CD4-positive, alpha-beta T cell treated with Interleukin-21 for 1 hour (primary cell): ENCODE results near the gene NME4.
"Not testable (repeated sequence)": the region's sequence is repeated elsewhere in the genome, so short reads cannot be mapped to it uniquely, and the experiment has no call there.

Experiments
- DNase-seq: peaks from one replicate; pipeline ENCODE4 v3.0.0-alpha.2; 2020

Gene NME4

GRCh38 chr16:399340-400019 is 2.5 kb downstream of the NME4 start:
- no peak for DNase-seq

DNA sequence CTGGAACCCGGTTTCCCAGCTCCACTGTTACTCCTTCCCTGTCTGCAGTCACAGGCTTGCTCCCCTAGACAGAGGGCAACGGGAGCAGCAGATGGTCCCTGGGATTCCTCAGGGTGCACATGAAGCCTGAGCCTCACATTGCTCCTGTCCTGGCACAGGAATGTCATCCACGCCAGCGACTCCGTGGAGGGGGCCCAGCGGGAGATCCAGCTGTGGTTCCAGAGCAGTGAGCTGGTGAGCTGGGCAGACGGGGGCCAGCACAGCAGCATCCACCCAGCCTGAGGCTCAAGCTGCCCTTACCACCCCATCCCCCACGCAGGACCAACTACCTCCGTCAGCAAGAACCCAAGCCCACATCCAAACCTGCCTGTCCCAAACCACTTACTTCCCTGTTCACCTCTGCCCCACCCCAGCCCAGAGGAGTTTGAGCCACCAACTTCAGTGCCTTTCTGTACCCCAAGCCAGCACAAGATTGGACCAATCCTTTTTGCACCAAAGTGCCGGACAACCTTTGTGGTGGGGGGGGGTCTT is 3.1 kb downstream of the NME4 start:
- no peak for DNase-seq

DNA sequence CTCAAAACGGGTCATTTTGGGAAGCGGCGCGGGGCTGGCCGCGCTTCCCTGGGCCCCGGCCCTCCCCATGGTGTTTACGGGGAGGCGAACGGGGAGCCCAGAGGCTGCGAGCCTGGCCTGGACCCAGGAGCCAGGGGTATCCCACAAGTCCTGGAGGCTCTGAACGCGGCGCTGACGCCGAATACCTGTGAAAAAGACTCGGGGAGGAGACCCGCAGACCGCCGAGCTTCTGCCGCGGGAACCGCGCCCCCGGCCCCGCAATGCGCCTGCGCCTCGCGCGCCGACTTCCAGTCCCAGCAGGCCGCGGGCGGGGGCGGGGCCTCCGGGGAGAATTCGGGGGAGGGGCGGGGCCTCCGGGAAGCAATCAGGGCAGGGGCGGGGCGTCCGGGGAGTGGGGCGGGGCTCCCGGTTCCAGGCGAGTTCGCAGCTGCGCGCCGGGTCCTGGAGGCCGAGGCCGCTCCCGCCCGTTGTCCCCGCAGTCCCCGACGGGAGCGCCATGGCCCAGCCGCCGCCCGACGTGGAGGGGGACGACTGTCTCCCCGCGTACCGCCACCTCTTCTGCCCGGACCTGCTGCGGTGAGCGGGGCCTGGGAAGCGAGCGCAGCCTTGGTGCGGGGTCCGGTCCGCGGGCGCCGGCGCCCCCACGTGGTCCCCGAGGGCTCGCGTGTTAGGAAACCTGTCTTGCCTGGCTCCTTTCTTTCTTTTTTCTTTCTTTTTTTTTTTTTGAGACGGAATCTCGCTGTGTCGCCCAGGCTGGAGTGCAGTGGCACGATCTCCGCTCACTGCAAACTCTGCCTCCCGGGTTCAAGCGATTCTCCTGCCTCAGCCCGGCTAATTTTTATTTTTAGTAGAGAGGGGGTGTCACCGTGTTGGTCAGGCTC is 4.7 kb downstream of the NME4 start, which contains the start of gene DECR2:
Gene DECR2 (plus strand): TSS at position 418 of the 881 bp plus-strand sequence. CDS start 79 bp downstream, at position 497.
- DNase-seq: peak; percentile 96

DNA sequence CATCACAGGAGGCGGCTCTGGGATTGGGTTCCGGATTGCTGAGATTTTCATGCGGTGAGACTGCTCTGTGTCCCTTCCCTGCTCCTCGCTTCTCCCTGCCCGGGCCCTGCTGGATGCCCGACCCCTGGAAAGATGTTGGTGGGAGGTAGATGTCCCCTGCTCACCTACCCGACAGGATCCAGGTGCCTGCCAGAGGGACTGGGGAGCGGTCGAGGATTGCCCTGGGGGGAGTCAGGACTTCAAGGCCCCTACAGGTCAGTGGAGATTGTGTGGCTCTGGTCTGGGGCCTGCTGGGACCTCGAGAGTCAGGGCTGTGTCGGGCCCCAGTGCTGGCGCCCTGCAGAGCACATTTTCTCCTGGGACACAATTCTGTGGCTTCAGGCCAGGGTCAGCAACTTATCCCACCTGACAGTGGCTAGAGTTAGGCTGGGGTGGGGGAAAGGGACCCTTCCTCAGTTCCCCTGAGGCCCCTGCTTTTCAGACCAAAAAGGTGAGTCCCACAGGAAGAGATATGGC is 8.0 kb downstream of the NME4 start:
- no peak for DNase-seq

- no peak for DNase-seq
Measured at GRCh38 chr16:405548-406506, 8.8 kb downstream of the NME4 start.

GRCh38 chr16:407253-407652 is 10.3 kb downstream of the NME4 start:
- DNase-seq: no peak

DNA sequence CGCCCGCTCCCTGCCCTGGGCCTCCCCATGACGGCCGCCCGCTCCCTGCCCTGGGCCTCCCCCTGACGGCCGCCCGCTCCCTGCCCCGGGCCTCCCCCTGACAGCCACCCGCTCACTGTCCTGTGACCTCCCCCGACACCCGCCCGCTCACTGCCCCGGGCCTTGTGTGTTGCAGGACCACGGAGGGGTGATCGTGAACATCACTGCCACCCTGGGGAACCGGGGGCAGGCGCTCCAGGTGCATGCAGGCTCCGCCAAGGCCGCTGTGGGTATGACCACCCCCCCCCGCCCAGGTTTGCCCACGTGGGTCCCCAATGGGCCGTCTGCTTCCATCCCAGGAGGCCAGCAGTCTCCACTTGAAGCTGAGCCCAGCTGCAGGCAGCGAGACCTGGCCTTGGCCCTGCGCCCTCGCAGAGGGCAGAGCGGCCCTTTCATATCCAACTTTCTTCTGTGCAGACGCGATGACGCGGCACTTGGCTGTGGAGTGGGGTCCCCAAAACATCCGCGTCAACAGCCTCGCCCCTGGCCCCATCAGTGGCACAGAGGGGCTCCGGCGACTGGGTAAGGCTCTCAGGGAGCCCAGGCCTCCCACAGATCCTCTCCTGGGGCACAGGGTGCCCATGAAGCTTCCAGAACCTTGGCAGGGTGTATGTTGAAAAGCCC is 13.6 kb downstream of the NME4 start:
- DNase-seq: no peak

DNA sequence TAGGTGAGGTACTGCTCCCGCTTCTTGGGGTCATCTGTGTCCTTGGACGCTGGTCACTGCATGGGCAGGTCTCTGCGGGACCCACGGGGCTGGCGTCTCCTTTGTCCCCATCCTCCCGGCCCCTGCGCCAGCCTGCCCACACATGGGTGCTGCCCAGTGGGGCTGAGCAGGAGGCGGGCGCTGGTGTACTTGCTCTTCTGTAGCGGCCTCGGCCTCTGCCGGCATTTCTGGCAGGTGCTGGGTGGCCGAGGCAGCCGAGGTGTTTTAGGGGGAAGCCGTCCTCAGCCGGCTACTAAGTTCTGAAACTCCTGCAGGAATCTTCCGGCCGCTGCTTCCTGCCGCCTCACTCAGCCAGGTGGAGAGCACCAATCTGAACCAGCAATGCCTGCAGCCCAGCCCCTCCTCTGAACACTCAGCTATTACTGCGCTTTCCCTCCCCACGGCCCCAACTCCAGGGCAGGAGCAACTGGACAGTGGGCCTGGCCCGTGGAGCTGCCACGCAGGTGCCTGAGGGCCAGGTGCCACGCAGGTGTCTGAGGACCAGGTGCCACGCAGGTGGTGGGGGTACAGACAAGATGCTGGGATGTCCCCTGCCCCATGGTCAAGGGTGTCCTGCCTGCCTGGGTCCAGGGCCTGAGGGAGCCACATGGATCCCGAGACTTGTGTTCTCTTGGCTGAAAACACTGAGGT is 14.7 kb downstream of the NME4 start:
- no peak for DNase-seq

- DNase-seq: no peak
Measured at GRCh38 chr16:414395-415169, 17.6 kb downstream of the NME4 start.

- not testable (repeated sequence) for DNase-seq
Measured at GRCh38 chr16:415170-415498, 18.1 kb downstream of the NME4 start.

DNA sequence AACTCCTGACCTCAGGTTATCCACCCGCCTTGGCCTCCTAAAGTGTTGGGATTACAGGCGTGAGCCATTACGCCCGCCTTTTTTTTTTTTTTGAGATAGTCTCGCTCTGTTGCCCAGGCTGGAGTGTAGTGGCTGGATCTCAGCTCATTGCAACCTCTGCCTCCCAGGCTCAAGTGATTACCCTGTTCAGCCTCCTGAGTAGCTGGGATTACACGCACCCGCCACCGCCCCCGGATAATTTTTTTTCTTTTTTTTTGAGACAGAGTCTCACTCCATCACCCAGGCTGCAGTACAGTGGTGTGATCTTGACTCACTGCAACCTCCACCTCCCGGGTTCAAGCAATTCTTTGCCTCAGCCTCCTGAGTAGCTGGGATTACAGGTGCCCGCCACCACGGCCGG is 25.2 kb downstream of the NME4 start:
- not testable (repeated sequence) for DNase-seq

DNA sequence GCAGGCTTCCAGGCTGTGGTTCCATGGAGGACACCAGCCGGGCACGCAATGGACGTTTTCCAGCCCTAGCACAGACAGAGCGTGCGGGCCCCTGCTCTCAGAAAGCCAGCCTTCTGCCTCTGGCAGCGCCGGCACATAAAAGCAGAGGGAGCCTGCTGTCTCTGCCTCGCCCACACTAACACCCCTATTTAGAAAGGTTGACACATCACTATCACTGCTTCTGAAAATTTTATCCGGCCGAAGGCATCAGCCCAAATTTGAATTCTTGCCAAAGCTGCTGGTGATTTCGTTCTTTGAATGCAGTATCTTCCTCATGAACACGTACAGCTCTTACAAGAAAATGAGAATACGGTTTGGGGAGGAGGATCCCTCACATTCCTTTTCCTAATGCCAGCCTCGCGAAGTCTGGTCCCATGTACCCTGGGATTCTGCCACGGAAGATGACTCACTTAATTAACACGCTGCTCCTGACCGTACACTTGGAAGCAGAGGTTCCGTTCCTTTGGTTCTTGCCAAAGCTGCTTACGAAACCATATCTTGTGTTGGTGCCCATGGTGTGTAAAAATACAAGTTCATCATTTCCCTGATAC is 27.1 kb downstream of the NME4 start:
- DNase-seq: no peak

DNA sequence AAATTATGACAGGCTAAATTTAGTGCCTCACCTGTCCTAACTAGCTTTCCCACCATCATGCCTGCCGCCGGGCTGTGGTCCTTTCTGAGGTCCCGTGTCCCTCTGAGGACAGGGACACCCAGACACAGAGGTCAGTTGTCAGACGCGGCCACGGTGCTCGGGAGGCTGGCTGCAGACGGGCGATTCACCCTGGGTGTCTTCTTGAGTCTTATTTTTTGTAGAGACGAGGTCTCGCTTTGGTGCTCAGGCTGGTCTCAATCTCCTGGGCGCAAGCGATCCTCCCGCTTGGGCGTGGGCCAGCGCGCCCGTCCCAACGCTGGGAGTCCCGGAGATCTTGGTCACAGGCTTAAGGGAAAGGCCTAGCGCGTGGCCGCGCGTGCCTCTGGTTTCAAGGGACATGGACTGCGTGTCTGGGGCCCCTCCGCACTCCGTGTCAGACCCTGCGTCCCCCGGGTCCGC is 27.7 kb downstream of the NME4 start:
- DNase-seq: no peak

- DNase-seq: peak; percentile 85
Measured at GRCh38 chr16:425082-425718, 28.2 kb downstream of the NME4 start, which contains the start of gene RAB11FIP3. Gene RAB11FIP3 (plus strand): TSS chr16:425649. CDS start chr16:426007, 358 bp downstream.

GRCh38 chr16:425740-426114 is 28.7 kb downstream of the NME4 start:
- DNase-seq: no peak

- DNase-seq: no peak
Measured at GRCh38 chr16:426115-426905, 29.3 kb downstream of the NME4 start.

DNA sequence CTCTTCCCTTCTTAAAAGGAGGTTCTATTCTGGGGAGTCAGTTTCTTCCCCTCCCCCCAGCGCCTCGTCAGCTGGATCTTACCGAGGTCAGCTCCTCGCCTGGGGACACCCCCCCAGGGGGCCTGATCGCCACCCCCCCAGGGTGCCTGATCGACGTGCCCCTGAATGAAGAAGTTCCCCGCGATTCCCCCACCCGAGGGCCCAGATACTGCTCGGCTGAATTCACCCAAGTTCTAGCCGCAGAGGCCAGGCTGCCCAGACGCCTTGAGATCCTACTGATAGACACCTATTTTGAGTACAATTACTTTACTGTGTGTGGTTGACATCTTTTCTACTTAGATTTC is 29.9 kb downstream of the NME4 start:
- no peak for DNase-seq

- no peak for DNase-seq
Measured at GRCh38 chr16:427250-427649, 30.3 kb downstream of the NME4 start.

DNA sequence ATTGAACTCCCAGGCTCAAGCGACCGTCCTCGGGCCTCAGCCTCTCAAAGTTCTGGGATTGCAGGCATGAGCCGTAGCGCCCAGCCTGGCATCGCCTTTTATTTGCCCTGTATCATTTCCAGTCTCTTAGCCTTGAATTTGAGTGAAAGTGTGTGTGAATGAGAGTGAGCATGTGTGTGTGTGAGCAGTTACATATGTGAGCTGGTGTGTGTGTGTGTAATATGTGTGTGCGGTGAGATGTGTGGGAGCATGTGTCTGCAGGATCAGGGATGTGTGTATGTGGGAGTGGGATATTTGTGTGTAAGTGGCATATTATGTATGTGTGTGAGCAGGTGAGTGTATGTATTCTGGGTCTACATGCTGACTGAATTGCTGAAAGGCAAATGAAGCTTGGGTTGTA is 33.9 kb downstream of the NME4 start:
- DNase-seq: no peak
